Measurements from ENCODE around the gene SCAND1.
"Not testable (repeated sequence)": the region's sequence is repeated elsewhere in the genome, so short reads cannot be mapped to it uniquely, and the experiment has no call there.

SCAND1 gene

DNA sequence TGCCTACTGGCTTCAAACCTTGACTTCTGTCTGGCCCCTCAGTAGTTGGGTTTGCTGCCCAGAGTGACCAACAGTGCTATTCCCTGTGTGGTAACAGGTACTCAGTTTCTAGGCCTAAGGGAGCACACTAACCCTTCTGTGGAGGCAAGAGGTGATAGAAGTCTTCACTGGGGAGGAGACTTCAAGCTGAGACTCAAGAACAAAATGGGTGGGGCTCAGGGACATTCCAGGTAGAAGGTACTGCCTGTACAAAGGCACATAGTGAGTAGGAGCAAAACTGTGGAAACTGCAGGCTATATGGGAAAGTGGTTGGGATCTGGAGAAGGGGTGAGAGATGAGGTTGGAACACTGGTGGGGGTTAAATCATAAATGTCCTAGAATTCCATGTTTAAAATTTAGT, 2.3 kb upstream of the SCAND1 start:
- DNase-seq: no peak

DNA sequence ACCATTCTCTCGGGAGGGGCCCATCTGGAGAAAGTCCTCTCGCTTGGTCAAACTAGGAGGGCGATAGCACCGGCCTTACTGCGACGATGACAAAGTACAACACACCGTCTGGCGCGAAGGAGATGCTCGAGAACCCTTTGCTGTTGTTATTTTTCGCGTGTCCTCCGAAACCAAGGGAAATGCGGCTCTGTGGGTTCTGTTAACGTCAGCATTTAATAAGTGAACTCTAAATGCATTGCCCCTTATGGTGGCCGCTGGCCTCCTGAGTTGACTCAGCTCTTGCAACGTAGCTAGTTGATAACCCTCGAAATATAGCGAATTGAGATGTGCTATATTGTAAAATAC, 577 bp upstream of the SCAND1 start:
- no peak for DNase-seq

DNA sequence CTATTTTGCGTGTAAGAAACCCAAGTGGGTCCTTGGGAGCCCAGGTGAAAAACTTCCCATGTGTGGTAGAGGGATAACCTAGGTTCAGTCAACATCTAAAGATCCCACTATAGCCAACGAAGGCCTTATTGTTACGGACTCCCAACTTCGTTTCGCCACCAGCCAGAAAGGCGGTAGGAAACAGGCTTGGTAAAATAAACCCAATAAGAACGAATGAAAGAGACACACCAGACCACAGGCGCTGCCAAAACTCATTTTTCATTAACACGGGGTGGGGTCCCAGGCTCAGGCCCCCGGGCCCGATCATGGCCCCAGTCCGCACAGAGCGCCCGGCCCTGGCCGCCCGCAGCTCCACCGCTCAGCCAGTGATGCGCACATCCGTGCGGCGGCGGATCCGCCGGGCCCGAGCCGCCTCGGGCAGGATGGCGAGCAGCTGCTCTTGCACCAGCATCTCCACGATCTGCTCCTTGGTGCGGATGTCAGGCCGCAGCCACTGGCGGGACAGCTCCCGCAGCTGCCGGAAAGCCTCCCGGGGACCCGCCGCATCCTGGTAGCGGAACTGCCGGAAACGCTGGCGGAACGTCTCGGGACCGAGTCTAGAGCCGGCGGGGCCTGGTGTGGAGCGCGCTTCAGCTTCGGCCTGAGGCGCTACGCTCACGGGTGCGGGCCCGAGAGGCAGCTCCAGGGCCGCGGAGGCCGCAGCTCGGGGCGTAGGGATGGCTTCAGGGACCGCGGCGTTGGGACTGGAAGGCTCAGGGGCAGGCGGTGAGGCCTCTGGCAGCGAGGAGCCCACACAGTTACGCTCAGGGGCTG, 709 bp downstream of the SCAND1 start:
- DNase-seq: no peak

DNA sequence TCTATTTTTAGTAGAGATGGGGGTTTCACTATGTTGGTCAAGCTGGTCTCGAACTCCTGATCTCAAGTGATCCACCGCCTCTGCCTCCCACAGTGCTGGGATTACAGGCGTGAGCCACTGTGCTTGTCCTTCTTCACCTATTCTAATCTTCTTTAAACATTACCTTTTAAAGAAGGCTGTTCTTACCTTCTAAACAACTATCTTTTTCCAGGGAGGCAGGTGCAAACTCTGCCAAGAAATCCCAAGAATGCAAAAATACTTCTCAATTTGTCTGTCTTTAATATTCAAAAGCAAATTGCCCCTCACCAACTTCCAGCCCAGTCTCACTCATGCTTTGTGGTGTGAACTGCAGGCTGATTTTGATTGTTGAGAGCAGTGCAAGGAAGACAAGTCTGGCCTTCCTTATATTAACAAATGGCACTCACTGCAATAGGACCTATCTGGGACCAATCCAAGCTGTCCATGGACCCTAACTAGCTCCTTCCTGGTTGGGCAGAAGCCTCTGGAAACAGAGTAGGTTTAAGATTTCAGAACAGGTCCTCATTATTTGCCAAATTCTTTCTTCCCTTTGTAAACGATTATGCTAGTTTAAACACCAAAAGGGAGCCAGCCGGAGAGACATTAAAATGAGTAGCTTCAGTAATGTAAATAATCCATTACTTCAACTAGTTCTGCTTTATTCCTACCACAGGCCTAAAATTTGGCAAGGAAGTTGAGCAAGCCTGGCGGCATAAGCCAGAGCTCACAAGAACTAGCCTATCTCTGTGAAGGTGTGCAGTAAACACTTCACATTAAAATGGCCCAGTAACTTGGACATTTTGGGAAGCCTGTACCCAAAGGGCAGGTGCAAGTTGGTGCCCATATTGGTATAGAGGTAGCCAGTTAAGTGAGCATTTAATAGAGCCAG, 1.6 kb downstream of the SCAND1 start:
- DNase-seq: no peak

DNA sequence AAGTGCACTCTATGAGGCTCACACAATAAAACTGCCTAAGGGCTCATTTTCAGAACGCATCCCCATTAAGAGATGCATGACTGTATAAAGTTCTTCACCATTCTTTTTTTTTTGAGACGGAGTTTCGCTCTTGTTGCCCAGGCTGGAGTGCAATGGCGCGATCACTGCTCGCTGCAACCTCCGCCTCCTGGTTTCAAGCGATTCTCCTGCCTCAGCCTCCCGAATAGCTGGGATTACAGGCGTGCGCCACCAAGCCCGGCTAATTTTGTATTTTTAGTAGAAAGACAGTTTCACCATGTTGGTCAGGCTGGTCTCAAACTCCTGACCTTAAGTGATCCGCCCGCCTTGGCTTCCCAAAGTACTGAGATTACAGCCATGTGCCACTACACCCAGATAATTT, 2.2 kb downstream of the SCAND1 start:
- DNase-seq: not testable (repeated sequence)

DNA sequence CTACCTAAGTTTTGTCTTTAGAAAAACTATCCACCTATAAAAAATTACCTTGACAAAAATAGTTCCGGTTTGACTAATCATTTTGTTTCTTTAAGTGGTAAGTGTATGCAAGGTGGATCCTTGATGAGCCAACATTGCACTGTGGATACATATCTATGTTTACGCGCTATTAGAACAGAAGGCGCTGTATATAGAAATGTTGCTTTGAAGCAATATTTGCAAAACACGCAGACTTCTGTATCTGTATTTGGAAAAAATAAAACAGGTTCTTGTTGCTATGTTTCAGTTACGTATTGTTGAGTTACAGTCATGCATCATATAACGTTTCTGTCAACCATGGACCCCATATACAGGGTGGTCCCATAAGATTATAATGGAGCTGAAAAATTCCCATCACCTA, 4.2 kb downstream of the SCAND1 start:
- DNase-seq: no peak

DNA sequence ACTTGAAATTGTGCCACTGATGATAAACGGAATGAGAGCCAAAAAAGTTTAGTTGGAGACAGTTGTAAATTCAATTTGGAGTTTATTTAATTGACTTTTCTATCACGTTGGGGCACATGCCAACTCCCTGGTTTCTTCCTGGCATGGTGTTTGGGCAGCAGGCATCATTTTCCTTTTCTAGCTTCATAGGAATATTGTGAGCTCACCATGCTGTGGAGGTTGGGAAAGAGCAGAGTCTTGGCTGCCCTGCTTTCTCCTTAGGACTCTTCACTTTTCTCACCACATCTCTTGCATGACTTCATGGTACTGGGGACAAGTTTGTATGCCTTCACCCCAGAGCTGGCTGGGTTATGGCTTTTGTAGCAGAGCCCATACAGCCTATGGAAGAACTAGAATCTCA, 6.4 kb downstream of the SCAND1 start:
- no peak for DNase-seq

DNA sequence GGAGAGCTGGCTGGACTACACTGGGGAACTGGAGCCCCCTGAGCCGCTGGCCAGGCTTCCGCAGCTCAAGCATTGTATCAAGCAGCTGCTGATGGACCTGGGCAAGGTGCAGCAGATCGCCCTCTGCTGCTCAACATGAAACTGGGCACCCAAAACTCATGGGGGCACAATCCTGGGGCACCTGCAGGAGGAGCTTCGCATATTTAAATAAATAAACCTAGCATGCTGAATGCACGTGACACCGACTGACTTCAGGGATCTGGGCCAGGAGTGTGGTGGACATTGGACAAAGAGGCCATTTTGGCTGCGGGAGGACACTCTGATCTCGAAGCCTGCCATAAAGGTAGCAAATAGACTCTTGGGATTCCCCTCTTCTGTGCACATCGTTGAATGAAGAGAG, 6.8 kb downstream of the SCAND1 start:
- no peak for DNase-seq

DNA sequence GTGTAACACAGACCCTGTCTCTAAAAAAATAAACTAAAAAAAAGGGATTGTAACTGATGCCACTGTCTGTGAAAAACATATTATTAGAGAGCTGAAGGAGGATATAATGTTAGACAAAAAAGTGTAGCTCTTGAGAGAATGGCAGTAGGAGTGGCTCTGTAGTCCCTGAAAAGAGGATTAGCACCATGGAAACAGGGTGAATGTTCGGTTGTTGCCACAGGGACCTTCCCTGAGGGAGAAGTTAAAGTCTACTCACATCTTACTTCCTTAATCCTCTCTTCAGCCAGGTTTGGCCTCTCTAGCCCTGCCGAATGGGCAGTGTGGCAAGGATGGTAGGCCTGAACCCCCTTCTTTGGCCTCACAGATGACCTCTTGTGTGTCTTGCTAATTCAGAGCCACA, 12.1 kb downstream of the SCAND1 start:
- no peak for DNase-seq

DNA sequence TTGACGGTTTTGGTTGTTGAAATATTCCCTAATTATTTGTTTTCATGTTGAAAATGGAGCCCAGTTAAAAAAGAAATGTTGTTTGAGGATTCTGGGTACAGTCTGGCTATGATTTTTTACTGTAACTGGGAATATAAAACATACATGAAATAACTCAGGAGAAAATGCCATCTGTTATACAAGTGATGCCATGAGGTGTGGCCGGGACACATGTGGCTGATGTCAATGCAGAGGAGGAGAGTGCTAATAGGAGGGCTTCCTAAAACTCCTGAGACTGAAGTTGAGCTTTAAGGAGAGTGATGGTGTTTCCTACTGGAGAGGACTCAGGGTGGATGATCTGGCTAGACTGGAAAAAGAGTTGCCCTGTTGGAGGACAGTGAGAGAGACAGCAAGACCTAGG, 12.7 kb downstream of the SCAND1 start:
- DNase-seq: no peak

DNA sequence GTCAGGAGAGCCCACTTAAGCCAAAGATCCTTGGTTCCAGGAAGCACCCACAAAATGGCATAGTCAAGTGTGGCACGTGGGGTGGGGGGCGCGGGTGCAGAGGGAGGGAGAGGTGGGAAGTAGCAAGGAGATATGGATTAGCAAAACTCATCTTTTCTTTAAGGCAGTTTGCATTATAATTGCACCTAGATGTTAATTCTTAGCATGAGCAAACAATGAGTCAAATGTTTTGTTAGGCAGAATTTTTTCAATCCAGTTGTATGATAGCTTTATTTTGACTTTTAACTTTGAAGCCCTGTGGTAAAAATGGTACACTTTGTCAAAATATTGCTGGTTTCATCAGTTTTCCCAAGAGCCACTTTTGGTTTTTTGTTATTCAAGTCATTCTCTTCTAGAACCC, 15.0 kb downstream of the SCAND1 start:
- DNase-seq: no peak

DNA sequence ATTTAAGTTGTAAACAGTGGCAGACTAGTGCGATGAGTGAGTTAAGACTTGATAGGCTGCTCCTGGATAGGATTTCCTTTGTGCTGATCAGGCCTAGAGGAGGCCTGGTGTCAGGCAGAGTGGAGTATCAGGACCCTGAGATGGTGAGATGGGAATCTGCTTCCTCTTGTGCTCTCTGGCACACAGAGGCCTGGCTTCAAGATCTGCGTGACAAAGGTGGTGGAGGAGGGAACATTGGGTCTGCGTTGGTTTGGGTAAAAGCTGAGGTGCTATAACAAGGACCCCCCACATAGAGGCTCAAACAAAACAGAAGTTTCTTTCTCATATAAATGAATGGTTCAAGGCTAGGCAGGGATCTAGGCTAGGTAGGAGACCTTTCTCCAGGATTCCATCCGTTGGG, 20.3 kb downstream of the SCAND1 start:
- DNase-seq: no peak

DNA sequence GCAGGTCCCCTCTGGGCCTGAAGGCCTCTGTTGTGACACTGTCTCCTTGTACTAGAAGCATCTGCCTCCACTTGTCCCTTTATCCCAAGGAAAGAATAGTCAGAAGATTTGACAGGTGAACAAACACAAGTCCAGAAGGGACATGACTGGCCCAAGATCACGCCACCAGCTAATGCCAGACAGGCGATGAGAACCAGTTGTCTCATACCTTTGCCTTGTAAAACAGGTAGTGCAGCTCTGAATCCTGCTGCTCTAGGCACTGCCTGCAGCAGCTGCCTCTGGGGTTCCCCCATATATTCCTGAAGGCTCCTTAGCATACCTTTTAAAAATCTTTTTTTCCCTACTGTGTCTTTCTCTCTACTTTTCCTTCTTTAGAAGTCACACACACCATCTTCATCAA, 25.0 kb downstream of the SCAND1 start:
- no peak for DNase-seq

DNA sequence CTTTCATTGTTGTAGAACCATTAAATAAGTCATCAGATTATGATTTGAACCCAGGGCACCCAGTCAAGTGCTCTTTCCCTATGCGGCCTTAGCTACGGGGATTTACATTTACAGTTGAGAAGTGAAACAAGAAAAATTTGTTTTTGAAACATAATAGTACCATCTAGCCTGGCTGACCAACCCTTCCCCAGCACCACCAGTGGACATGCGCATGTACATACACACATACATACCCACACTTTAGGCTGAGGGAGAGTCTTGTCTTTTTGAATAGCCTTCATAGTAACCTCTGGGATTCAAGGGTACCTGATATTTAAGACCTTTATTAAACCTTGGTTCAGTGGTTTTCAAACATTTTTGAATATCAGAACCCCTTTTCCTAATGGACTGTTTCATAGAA, 33.8 kb downstream of the SCAND1 start:
- DNase-seq: no peak

DNA sequence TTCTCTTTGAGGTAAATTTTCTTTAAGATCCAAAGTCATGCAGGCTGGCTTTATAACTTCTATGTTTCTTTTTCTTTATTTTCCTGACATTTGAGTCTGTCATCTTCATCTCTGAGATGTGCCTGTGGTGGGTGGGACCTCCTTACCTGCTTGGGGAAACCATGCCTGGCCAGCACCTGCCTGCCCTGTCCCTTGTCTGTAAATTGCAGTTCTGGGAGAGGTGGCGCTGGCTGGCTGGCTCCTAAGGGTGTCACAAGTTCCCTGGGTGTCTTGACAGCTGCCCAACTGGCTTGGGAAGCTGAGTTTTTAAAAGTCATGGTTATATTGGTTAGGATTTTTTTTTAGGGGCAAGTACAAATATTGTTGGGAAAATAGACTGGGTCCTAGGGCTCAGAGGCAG, 36.3 kb downstream of the SCAND1 start:
- DNase-seq: no peak

DNA sequence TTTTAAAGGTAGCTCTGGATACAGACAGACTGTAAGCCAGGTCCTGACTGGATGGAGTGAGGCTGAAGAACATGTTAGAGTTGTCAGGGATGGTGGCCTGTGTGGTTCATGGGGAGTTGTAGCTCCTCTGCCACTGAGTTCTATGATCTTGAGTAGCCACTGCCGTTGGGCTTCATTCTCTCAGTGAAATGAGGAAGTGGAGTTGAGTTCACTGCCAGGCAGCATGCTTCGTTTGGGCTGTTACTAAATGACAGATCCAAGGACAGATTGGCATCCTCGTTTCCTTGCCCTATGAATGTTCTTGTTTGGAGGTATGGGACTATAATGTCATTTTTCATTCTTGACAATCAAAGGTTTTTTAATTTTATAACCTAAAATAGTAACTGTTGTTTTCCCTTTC, 37.2 kb downstream of the SCAND1 start:
- no peak for DNase-seq

DNA sequence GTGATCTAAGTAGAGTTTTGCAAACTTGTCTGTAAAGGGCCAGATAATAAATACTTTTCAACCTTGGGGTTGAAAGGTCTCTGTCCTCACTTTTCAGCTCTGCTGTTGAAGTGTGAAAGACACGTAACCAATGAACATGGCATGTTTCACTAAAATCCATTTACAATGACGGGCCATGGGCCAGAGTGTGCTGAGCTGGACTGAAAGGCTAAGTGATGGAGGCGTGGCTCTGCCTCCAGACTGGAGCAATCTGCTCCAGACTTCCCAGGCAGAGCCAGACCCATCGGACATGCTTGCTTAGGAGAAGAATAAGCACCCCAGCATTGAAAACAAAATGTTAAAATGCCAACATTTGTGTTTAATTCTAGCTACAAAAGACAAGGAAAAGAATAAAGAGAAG, 41.4 kb downstream of the SCAND1 start:
- DNase-seq: no peak

DNA sequence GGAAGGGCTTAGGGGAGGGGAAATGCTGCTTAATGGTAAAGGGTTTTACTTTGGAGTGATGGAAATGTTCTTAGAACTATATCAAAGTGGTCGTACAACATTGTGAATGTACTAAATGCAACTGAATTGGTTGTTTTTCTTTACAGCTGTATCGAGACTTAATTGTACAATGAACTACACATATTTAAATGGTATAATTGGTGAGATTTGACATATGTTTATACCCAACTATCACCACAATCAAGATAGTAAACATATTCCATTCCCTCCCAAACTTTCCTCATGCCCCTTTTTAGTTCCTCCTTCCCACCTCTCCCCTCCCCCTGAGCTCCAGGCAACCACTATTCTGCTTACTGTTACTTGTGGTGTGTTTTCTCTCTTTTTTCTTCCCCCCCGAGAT, 44.0 kb downstream of the SCAND1 start:
- DNase-seq: no peak

DNA sequence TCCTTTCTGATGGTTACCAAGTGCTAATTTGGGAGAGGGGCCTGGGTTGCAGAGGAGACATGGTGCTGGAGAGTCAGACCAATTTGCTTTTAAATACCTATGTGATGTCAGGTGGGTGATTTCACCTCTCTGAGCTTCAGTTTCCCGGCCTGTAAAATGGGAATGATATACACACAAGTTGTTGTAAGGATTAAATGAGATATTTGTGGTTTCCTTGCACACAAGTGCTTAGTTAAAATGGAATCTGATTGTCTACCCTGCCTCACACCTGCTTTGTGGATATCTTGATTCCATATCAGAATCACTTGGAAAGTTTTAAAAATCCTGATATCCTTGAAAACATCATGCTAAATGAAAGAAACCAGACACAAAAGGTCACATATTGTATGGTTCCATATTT, 44.5 kb downstream of the SCAND1 start:
- DNase-seq: no peak

DNA sequence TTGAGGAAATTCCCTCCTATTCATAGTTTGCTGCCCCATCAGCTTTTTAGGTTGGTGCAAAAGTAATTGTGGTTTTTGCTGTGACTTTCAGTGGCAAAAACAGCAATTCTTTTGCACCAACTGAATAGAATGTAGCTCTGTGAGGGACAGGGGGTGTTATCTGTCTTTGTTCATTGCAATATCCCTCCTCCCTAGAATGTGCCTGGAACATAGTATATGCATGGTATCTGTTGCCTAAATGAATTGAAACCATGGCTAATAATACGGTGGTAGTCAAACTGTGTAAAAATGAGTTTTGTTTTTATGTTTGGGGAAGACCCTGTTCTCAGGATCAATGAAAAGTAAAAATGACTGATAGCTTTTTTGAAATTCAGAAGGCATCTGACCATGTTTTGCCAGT, 45.1 kb downstream of the SCAND1 start:
- DNase-seq: no peak

DNA sequence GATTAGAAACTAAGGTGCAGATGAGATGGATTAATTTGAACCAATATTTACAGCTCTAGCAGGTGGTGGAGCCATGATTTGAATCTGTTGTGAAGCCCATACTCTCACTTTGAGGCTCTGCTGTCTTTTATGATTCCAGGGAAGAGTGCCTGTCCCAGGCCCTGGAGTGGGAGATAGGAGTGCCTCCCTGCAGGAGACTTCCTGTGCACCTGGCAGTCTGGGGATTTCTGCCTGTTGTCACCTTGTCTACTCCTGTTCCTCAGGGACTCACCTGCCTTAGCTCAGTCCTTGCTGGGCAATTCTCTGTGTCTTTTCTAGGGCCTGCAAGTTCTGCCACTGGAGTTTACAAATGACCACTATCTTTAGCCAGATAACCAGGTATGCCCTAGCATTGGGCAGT, 46.3 kb downstream of the SCAND1 start:
- DNase-seq: no peak

DNA sequence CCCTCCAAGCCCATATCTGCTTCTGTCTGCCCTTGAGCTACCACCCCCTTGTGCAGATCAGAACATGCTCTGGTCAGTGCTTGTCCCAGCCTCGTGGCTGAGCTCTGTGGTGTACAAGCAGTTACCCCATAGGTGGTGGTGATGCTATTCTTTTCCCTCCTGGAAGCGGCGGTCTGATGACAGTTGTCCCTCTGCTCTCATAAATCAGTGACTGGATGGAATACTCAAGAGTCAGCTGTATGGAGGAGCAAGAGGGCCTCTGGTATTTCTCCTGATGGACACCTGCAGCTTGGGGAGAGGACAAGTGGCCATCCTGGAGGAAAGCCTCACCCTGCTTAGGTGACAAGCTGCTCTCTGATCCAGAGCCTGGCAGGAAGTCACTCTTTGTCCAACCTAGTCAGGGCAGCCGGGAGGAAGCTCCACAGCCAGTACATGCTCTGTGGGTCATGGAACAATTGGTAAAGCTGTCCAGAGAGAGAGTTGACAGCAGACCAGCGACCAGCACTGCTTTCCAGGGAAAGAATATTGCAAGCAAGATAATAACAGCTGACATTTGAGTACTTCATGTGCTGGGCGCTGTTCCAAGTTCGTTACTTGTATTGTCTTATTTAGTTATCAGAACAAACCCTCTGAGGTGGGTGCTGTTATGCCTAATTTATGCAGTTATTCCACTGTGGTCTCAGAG, 47.1 kb downstream of the SCAND1 start:
- no peak for DNase-seq

DNA sequence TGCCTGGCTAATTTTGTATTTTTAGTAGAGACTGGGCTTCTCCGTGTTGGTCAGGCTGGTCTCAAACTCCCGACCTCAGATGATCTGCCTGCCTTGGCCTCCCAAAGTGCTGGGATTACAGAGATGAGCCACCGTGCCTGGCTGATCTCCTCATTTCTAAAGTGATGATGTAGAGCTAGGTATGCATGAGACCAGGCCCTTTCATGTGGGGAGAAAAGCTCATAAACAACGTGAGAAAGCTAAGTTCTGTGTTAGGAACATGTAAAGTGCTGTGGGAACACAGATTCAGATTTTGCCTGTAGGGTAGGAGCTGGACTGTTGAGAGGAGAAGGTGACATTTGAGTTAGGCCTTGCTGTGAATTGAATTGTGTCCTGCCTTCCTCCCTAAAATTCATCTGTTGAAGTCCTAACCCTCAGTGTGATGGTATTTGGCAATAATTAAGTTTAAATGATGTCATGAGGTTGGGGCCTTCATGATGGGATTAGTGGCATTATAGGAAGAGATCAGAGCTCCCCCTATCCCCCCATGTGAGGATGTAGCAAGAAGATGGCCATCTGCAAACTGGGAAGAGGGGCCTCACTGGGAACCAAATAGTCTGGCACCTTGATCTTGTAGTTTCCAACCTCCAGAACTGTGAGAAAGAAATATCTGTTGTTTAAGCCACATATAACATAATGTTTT, 49.2 kb downstream of the SCAND1 start:
- DNase-seq: no peak
